HG02852 (cell line): ENCODE results near the gene CPAMD8.

Experiments used
- ATAC-seq: cut with Tn5 transposase; IDR thresholded peaks from one replicate; pipeline ENCODE4 v1.9.1; 2021; ENCODE audit warnings: mild to moderate bottlenecking, moderate library complexity; ENCODE audit not compliant: unreplicated experiment

The CPAMD8 gene

DNA sequence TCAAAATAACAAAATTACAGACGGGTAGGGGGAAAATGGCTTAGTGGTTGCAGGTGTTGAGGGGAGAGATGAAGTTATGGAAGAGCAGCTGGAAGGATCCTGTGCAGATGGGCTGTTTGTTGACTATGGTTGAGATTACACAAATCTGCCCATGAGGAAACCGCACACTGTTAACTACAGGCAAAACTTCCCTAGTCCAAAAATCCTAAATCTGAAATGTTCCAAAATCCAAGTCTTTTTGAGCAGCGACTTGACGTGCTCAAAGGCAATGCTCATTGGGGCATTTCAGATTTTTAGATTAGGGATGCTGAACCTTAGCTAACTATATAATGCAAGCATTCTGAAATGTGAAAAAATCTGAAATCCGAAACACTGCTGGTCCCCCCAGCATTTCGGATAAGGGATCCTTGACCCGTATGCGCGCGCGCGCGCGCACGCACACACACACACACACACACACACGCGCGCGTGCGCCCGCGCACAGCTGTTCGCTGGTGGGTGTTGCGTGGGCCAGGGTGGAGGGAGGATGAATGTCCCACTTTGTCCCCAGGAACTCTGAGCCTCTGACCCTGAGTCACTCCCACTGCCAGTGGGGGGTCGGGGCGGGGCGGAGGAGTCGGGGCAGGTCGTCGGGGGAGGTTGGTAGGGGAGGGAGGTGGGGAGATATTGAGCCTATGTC is 131.0 kb downstream of the CPAMD8 start:
- ATAC-seq: no peak

DNA sequence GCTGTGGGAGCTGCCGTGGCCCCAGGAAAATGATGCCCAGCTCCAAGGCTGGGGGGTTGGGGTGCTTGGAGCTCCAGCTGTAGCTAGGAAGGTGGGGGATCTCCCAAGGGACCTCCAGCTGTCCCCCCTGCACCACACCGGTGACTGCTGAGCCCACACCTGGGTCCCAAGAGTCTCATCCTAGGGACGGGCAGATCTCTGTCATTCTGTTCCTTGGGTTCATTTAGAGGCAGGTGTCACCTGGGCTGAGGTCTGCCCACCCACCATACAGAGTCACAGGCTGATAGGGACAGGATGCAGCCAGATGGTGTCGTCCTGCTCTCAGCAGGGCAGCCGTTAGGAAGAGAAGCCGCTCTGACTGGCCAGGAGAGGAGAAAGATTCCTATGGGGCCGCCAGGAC is 132.5 kb downstream of the CPAMD8 start:
- ATAC-seq: no peak

DNA sequence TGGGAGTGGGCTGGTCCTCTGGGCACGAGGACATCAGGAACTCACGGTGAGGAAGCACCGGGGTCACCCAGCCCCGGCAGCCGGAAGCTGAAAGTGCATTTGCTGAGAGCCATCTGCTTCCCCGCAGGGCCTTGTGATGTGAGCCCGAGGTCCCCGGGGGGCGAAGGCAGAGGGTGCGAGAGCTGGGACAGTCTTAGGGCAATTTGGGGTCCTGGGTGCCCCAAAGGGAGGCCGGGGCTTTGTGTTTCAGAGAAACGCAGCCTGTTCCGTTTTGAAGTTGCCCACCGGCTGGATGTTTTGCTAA is 133.0 kb downstream of the CPAMD8 start:
- ATAC-seq: no peak

DNA sequence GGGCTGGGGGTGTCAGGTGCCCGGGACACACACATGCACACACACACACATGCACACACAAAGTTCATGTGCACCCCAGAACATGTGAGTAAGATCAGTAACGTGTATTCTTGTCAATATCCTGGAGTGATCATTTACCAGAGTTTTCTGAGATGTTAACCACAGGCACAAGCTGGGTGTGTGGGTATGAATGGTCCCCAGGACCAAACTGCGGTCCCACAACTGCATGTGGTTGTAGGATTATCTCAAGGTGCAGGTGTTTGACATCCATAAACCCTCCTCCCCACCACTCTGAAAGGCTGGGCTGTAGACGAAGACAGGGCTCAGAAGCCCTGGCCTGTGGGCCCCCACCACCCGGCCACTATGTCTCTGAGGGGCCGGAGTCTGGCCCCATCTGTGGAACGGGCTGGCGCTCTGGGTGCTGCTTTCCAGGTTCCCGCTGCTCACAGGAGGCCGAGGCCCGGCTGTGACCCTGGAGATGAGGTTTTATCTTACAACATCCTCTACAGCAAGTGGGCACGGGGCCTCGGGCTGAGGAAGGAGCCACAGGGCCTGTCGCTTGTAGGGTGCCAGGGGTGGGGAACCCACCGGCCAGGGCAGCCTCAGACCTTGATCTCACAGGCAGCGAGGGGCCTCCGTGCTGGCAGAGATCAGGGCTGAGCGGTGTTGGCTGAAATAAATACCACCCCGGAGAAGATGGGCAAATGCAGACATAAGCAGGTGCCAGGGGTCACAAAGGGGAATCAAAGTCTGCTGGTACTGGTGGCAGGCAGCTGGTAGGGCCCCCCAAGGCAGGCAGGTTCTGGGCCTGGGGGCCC is 133.5 kb downstream of the CPAMD8 start:
- no peak for ATAC-seq

DNA sequence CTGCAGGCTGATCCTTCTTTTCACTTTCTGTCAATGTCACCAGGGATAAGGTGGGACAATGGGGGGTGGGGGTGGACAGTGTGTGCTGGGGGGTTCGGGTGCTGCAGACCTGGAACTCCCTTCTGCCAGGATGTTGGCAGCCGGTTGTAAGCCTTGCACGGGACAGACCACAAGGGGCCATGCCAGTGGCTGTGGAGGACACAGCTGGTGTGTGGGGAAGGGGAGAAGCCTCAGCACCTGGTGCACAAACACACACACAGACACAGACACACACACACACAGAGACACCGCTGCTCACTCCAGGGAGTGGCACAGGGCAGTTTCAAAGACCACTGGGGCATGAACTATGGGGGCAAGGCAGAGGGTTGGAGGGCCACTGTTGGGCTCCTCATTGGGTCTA is 134.2 kb downstream of the CPAMD8 start:
- ATAC-seq: no peak

DNA sequence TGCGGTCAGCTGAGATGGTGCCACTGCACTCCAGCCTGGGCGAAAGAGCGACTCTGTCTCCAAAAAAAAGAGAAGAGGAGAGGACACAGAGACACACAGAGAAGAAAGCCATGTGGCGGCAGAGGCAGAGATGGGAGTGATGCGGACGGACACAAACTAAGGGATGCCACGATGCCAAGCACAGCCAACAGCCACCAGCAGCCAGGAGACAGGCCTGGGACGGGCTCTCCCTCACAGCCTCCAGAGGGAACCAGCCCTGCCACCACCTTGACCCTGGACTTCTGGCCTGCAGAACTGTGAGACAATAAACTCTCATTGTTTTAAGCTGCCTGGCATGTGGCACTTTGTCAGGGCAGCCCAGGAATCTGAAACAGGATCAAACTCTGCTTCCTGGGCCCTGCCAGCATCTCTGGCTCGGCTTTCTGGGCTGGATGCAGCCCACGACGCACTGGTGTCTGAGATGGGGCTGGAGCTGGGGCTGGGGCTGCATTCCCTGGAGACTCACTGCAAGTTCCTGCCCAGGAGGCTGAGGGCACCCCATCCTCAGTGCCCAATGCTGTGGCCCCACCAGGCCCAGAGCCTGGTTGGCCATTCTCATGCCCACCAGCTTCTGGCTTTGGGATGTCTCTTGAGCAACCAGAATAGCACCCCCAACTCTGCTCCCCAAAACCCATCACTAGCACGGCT is 134.8 kb downstream of the CPAMD8 start:
- no peak for ATAC-seq

DNA sequence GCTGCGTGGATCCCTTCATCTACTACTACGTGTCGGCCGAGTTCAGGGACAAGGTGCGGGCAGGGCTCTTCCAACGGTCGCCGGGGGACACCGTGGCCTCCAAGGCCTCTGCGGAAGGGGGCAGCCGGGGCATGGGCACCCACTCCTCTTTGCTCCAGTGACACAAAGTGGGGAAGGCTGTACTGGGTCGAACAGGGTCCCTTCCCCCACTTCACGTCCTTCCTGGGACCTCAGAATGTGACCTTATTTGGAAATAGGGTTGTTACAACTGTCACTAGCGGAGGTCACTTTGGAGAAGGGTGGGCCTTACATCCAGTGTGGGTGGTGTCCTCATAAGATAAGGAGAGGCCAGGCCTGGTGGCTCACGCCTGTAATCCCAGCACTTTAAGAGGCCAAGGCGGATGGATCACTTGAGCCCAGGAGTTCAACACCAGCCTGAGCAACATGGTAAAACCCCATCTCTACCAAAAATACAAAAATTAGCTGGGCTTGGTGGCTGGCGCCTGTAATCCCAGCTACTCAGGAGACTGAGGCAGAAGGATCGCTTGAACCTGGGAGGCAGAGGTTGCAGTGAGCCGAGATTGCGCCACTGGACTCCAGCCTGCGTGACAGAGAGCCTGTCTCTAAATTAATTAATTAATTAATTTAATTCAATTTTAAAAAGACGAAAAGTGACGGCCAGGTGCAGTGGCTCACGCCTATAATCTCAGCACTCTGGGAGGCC is 136.0 kb downstream of the CPAMD8 start:
- ATAC-seq: no peak

DNA sequence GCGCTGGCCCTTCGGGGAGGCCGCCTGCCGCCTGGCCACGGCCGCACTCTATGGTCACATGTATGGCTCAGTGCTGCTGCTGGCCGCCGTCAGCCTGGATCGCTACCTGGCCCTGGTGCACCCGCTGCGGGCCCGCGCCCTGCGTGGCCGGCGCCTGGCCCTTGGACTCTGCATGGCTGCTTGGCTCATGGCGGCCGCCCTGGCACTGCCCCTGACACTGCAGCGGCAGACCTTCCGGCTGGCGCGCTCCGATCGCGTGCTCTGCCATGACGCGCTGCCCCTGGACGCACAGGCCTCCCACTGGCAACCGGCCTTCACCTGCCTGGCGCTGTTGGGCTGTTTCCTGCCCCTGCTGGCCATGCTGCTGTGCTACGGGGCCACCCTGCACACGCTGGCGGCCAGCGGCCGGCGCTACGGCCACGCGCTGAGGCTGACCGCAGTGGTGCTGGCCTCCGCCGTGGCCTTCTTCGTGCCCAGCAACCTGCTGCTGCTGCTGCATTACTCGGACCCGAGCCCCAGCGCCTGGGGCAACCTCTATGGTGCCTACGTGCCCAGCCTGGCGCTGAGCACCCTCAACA is 136.6 kb downstream of the CPAMD8 start:
- no peak for ATAC-seq

DNA sequence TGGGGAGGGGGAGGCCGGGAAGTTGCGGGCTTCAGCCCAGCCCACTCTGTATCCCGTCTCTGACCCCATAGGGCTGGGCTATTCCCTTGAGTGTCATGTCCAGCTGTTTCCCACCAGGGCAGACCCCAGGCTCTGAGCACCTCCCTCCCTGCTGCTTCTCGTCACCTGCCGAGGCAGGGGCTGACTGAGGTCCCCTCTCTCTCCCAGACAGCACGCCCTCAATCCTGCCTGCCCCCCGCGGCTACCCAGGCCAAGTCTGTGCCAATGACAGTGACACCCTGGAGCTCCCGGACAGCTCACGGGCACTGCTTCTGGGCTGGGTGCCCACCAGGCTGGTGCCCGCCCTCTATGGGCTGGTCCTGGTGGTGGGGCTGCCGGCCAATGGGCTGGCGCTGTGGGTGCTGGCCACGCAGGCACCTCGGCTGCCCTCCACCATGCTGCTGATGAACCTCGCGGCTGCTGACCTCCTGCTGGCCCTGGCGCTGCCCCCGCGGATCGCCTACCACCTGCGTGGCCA is 137.2 kb downstream of the CPAMD8 start:
- ATAC-seq: no peak

DNA sequence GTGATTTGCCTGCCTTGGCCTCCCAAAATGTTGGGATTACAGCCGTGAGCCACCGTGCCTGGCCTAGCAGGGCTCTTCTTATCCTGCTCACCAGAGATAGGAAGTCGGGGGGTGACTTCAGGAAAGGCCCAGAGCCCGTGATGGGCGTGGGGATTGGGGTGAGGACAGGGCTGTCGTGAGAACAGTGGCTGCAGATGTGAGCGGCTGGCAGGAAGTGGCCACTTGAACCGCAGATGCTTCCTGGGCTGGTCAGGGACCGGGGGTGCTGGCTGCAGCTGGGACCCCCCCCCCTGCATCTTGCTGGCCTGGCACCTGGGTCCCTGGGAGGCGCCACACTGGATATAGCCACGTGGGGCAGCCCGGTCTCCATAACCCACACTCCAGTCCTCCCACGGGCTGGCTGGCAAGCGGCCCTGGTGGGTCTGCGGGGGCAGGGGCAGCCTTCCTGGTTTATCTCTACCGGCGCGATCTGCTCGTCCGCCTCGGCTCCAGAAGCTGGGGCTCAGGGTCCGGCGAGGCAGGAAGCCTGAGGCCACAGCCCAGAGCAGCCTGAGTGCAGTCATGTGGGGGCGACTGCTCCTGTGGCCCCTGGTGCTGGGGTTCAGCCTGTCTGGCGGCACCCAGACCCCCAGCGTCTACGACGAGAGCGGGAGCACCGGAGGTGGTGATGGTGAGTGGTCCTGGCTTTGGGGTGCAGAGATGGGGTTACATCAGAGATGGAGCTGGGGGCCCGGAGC is 137.8 kb downstream of the CPAMD8 start, which contains the start of gene F2RL3:
Gene F2RL3 (plus strand): TSS at position 371 of the 737 bp plus-strand sequence. CDS start 191 bp downstream, at position 562.
- no peak for ATAC-seq

DNA sequence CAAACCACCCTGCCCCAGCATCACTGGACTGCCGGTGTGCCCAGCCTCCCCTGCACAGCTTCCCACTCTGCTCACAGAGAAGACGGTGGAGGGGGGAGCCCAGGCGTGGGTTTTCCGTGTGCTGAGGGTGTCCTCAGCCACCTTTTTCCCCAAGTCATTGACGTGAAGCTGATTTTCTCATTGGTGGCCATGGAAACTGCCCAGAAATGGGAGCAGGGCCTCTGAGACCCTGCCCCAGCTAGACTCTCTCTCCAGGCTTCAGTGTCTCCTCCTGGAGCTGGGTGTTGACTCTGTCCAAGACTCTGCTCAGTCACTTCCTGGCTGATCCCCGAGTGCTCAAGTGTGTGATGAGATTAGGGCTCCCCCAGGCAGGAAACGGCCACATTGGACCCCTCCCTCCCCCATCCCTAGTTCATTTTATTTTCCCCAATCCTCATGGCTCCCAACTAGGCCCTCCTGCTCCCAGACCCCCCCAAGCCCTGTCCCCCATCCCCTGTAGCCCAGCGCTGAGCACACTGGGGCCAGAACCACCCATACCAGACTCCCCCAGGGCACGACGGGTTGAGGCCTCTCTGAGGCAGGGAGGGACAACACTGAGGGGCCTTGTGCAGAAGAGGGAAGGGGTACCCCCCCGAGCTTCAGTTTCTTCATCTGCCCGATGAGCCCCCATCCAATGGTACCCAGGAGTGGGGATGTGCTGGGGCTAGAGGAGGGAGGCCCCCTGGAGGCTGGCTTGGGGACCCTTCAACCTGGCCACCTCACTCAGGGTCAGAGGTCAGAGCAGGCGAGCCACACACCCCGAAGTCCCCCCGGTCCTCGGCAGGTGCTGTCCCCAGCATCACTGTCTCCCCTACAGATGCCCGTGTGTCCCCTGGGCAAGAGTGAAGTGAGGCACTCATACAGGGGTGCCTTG is 139.0 kb downstream of the CPAMD8 start:
- ATAC-seq: no peak

DNA sequence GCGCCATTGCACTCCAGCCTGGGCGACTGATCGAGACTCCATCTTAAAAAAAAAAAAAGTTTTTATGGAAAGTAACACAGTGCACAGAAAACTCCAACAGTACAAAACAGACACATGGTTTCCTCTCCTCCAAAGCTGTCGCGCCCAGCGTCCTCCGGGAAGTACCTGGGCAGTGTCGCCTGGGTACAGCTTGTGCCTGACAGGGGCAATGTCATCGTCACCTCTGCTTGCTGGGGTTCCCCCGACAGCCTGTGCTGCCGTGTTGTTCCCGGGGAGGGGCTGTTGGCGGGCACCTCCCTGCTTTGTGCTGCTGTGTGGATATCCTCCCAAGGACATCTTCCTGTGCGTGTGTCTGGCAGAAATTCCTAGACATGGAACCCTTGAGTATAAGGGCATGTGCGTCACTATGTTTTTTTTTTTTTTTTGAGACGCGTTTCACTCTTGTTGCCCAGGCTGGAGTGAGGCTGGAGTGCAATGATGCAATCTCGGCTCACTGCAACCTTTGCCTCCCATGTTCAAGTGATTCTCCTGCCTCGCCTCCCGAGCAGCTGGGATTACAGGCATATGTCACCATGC is 140.2 kb downstream of the CPAMD8 start:
- ATAC-seq: no peak

DNA sequence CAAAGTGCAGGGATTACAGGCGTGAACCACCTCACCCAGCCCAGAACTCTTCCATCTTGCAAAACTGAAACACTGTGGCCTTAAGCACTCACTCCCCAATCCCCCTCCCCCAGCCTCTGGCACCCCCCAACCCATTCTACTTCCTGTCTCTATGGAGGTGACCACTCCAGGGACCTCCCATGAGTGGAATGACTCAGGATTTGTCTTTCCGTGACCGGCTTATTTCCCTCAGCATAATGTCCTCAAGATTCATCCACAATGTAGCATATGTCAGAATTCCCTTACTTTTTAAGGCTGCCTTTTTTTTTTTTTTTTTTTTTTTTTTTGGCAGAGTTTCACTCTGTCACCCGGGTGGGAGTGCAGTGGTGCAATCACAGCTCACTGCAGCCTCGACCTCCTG is 141.4 kb downstream of the CPAMD8 start:
- ATAC-seq: no peak

DNA sequence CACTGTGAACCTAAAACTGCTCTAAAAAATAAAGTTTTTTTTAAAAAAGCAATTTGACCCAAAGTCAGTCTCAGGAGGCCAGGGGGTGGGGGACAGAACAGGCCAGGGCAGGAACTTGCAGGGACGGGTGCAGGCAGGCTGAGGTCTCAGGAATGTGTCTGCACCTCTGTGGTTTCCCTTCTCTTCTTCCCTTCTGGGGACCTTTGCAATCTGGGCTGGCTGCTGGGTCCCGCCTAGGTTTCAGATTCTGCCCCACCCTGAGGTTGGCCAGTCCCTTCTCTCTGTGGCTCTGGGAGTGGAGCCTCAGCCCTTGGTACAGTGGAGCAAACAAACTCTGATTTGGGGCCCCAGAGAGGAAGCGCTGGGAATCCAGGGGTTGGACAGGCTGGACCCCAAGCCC is 143.1 kb downstream of the CPAMD8 start:
- no peak for ATAC-seq

DNA sequence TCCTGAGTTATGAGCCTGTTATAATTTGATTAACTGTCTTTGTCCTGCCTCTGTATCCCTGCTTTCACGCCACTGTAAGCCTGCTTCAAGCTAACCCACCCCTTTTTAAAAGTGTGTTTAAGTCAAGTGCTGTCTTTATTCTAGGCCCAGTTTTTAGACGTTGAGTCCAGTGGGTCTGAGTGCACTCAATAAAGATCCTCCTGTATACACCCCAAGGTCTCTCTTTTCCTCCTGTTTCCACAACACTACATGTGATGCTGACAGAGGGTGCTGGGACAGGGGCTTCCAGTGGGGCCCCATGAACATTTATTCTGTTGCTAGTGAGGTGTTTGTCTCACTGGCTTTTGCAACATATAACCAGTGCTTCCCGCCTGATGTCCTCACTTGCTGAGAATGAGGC is 144.5 kb downstream of the CPAMD8 start:
- no peak for ATAC-seq

DNA sequence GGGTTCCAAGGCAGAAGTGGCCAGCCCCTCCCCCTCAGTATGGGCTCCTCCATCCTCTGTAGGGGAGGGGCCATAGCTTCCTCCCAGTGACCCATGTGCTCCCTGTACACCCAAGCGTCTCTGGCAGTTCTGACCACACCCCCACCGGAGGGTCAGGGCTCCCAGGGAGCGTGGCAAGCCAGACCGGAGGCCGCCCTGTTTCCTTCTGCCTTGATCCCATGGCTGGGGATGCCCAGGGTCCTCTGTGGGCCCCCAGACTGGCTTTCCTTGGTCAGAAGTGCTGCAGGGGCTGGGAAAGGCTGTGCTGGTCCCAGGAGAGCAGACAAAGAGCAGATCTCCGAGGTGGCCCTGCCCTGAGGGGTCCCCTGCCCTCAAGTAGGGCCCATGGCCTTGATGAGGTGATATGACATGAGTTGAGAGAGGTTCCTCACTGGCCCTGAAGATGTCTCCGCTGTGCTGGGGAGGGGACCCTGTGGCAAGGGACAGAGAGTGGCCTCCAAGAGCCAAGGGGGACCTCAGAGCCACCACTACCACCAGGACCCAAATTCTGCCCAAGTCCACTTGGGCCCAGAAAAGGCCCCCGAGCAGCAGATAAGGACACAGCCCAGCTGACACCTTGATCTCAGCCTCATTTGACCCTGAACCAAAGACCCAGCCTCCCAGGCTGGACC is 145.6 kb downstream of the CPAMD8 start:
- no peak for ATAC-seq

DNA sequence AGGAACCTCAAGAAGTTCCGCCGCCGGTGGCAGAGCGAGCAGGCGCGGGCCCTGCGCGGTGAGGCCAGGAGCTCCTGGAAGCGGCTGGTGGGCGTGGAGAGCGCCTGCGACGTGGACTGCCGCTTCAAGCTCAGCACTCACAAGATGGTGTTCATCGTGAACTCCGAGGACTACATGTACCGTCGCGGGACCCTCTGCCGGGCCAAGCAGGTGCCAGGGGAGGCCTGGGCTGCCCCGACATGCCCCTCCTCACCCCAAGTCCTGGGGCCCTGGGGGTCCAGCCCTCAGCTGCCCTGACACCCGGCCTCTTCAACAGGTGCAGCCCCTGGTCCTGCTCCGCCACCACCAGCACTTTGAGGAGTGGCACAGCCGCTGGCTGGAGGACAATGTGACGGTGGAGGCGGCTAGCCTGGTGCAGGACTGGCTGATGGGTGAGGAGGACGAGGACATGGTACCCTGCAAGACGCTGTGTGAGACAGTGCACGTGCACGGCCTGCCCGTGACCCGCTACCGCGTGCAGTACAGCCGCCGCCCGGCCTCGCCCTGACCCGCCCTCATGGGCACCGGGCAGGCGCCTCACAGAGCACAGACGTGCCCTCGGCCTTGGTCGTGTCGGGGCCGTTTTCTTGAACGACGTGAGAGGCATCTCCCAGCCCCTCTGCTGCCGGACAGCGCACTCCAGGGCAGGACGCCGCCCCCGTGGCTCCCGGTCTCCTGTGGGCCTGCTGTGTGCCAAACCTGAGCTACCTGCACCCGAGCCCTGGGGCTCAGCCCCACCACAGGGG is 148.2 kb downstream of the CPAMD8 start:
- ATAC-seq: no peak
